ENCODE results near the gene B3GAT3. TPM values are rescaled to one million over a fixed set of nuclear protein-coding genes. Genes with fewer than 3 reads are reported as not detected.

The B3GAT3 gene
- total and polyA plus RNA-seq, 2 of the 8 experiments (the other 6 are each of a cell fraction or from before 2014, with no cell fraction given): 28.0 to 39.0 TPM

GRCh38 chr11:62649486-62649885 is 27.7 kb upstream of the B3GAT3 start:
- Histone ChIP-seq H4K91ac (replicated peaks; ENCODE audit: insufficient read length, low read length) (no peak overlapping the region), H3K36me3 (ENCODE audit: control insufficient read depth in 2 of 4, insufficient read depth in 4 of 4, low read length in 3 of 4) (peaks cover 0 to 17% (median 7%) of the 10 kb centered on the region in 4 experiments; a peak in 5 of 8 replicates), H2BK15ac (ENCODE audit: low read length) (no peak overlapping the region), H3K23me2 (ENCODE audit: low read depth, low read length) (peaks cover 8% of the 10 kb centered on the region), H3K4me3 (ENCODE audit: extremely low read depth in 1 of 4, insufficient read depth in 2 of 4, low read depth in 3 of 4, low read length in 4 of 4) (no peak overlapping the region), H4K20me1 (replicated peaks in 1 of 2; ENCODE audit: control insufficient read depth in 1 of 2, insufficient read depth in 2 of 2, low read length in 2 of 2) (peaks cover 3 to 23% of the 10 kb centered on the region in 2 experiments), H3K18ac (ENCODE audit: extremely low read depth, low read length) (no peak overlapping the region), H3K4me2 (ENCODE audit: insufficient read depth in 1 of 2, low read depth in 2 of 2, low read length in 2 of 2) (no peak overlapping the region), H3K27ac (ENCODE audit: low read depth, low read length) (no peak overlapping the region), H4K8ac (ENCODE audit: extremely low read depth, insufficient read depth, low read length) (no peak overlapping the region; the same call in 1 of the 2 replicates), H2BK120ac (replicated peaks; ENCODE audit: low read depth, low read length) (no peak overlapping the region), H2AFZ (ENCODE audit: low read length) (no peak overlapping the region), H4K5ac (ENCODE audit: insufficient read length, low read depth, low read length) (no peak overlapping the region), H3K4ac (replicated peaks; ENCODE audit: insufficient read length, low read depth, low read length) (no peak overlapping the region), H3K9me3 (ENCODE audit: insufficient read depth in 2 of 2, low read depth in 1 of 2, low read length in 1 of 2) (no peaks in the 10 kb centered on the region), H3K56ac (replicated peaks; ENCODE audit: insufficient read length, low read depth, low read length) (no peak overlapping the region), H2BK5ac (ENCODE audit: low read depth, low read length) (no peak overlapping the region), H3K14ac (ENCODE audit: insufficient read length) (no peak overlapping the region), H3K23ac (ENCODE audit: insufficient read length) (no peak overlapping the region), H2BK12ac (ENCODE audit: low read depth, low read length) (no peak overlapping the region), H3K79me1 (ENCODE audit: low read depth, low read length) (peaks cover 7% of the 10 kb centered on the region), H3K4me1 (replicated peaks in 1 of 4; ENCODE audit: control insufficient read depth in 3 of 4, insufficient read depth in 4 of 4, low read length in 3 of 4) (no peaks in the 10 kb centered on the region; a peak in 2 of 7 replicates), H2AK5ac (ENCODE audit: low read depth, low read length) (no peak overlapping the region), H3K9ac (replicated peaks in 1 of 4; ENCODE audit: extremely low read depth in 1 of 4, low read depth in 3 of 4, low read length in 3 of 4) (no peak overlapping the region; a peak in 1 of 7 replicates), H3K27me3 (replicated peaks in 1 of 4; ENCODE audit: control insufficient read depth in 3 of 4, extremely low read depth in 1 of 4, insufficient read depth in 3 of 4, low read length in 3 of 4) (no peaks in the 10 kb centered on the region), H3K79me2 (ENCODE audit: control insufficient read depth in 1 of 2, insufficient read depth in 2 of 2, low read length in 2 of 2) (peaks cover 15 to 40% of the 10 kb centered on the region in 2 experiments), H2BK20ac (ENCODE audit: low read length) (no peak overlapping the region)
- DNase-seq (ENCODE audit: low read depth in 1 of 2, low spot score in 2 of 2) (no peak), FAIRE-seq (no peak)
- 94% methylated on average over 11 of the region's 11 CpGs; no CpG with 5 or more reads in 1 of the 2 experiments for WGBS, 2 experiments (ENCODE audit: extremely low coverage in 1 of 2, insufficient coverage in 1 of 2, insufficient read length in 1 of 2, insufficient replicate concordance in 2 of 2, low coverage in 1 of 2, low lambda C conversion rate in 2 of 2, missing lambda C conversion rate in 1 of 2)
- CTCF ChIA-PET (ENCODE audit: partially characterized antibody): interaction anchor here (0.6 to 3.2 kb wide), 9 partner anchors 14 to 1199 kb away, joined by 3 to 14 read pairs (median 3); partner anchors contain the start of gene LRRN4CL
- POLR2A ChIA-PET (ENCODE audit: partially characterized antibody): interaction anchor here (0.6 to 50.4 kb wide), 8 partner anchors 7 to 337 kb away, joined by 3 to 2041 read pairs (median 20); partner anchors contain the start of genes B3GAT3, BSCL2, C11orf98 and CSKMT
- TF ChIP-seq CBX5 (IDR thresholded peaks at IDR 0.05; ENCODE audit: low read depth, low read length) (no peak), SP4 (IDR thresholded peaks at IDR 0.05; ENCODE audit: low read length) (no peak), RXRA (IDR thresholded peaks at IDR 0.05; ENCODE audit: insufficient read depth, low read depth, low read length) (no peak), EP300 (IDR thresholded peaks at IDR 0.05; ENCODE audit: borderline replicate concordance in 1 of 2, low read depth in 2 of 2, low read length in 2 of 2) (no peak), TBP (IDR thresholded peaks at IDR 0.05; ENCODE audit: low read depth, low read length) (no peak), RAD21 (IDR thresholded peaks at IDR 0.05 in 1 of 2, conservative IDR thresholded peaks at IDR 0.05 in 1 of 2; ENCODE audit: low read depth in 2 of 2, low read length in 2 of 2) (no peak), CHD2 (IDR thresholded peaks at IDR 0.05; ENCODE audit: low read length) (no peak)

Measured in H1 (cell line).